WI38 (cell line): ENCODE results near the gene USP2.

ENCODE experiments used
- H3K4me3 ChIP-seq: 2 replicates; pipeline ENCODE4 v1.5.1; 2011; ENCODE audit warnings: low read depth, mild to moderate bottlenecking, control low read depth, low read length
- TF ChIP-seq, protein P1 (sequence below): IDR thresholded peaks from 2 replicates; pipeline ENCODE4 v1.5.1; 2012; ENCODE audit warnings: low read depth, mild to moderate bottlenecking, control low read depth, low read length

USP2 gene

GRCh38 chr11:119422809-119423508, 41.5 kb upstream of the USP2 start, which contains the start of gene THY1:
THY1 (minus strand) TSS chr11:119423172; CDS start chr11:119420905, 2,267 bp downstream.
- TF ChIP-seq, protein P1, sequence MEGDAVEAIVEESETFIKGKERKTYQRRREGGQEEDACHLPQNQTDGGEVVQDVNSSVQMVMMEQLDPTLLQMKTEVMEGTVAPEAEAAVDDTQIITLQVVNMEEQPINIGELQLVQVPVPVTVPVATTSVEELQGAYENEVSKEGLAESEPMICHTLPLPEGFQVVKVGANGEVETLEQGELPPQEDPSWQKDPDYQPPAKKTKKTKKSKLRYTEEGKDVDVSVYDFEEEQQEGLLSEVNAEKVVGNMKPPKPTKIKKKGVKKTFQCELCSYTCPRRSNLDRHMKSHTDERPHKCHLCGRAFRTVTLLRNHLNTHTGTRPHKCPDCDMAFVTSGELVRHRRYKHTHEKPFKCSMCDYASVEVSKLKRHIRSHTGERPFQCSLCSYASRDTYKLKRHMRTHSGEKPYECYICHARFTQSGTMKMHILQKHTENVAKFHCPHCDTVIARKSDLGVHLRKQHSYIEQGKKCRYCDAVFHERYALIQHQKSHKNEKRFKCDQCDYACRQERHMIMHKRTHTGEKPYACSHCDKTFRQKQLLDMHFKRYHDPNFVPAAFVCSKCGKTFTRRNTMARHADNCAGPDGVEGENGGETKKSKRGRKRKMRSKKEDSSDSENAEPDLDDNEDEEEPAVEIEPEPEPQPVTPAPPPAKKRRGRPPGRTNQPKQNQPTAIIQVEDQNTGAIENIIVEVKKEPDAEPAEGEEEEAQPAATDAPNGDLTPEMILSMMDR, result no peak
- H3K4me3 ChIP-seq, result peak within 1 kb of the TSS; percentile 76

DNA sequence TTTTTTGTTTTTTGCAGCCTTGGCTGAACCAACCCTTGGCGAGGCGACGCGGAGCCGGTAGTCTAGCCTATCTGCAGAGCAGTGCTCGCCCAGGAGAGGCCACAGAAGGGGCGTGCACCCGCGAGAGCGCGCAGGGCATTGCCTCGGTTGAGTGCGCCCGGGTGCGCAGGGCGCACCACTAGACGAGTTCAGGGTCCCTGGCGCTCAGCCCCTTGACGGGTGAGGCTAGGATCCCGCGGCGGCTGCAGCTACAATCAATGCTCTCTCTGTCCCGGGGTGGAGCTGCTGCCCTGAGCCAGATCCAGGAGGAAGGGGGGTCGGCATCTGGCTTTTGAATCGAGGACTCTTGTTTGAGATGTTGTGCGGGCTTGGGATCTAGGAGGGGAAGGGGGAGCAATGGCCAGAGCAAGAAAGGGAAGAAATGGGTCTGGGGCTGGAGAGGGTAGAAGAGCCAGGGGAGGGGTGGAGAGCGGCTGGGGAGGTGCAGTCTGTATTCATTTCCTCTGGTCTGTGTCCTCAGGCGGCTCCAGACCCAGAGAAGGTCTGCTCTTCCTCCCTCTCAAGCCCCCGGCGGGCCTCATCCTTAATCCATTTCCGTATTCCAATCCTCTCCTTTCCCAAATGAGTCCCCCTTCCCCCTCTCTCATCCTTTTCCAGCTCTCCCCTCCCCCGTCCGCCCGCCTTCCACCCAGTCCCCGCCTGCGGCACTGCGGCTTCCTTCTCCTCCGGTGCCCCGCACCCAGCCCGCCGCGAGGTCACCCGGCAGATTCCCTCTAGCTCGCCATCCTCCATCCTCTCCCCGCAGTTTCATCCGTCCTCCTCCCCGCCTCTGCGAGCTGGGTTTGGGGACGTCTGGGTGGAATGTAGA, 40.7 kb upstream of the USP2 start:
- peak overlapping the region; percentile 76 for H3K4me3 ChIP-seq
- TF ChIP-seq, protein P1, result no peak

GRCh38 chr11:119421351-119421750, 39.9 kb upstream of the USP2 start:
- peak overlapping the region; percentile 76 for H3K4me3 ChIP-seq
- TF ChIP-seq, protein P1, result no peak

DNA sequence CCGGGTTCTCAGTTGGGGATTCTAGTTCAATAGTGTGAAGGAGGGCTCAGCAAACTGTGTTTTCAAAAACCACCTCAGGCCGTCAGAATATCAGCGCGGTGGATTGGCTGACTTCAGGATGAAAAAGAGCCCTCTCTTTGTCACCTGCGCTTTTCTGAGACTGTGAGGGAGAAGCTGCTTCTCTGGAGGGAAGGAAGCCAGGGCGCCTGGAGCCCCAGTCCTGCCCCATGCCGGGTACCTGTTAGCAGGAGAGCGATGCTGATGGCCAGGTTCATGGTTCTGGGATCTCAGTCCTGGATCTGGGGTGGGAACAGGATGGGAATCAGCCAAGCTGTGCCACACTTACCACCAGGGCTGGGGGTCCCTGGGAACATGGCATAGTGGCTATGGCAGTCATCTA, 39.1 kb upstream of the USP2 start:
- TF ChIP-seq, protein P1, result no peak
- peak overlapping the region; percentile 76 for H3K4me3 ChIP-seq

- TF ChIP-seq, protein P1, result no peak
- no peak overlapping the region for H3K4me3 ChIP-seq
These were observed 38.5 kb upstream of the USP2 start for GRCh38 chr11:119419834-119420492.

DNA sequence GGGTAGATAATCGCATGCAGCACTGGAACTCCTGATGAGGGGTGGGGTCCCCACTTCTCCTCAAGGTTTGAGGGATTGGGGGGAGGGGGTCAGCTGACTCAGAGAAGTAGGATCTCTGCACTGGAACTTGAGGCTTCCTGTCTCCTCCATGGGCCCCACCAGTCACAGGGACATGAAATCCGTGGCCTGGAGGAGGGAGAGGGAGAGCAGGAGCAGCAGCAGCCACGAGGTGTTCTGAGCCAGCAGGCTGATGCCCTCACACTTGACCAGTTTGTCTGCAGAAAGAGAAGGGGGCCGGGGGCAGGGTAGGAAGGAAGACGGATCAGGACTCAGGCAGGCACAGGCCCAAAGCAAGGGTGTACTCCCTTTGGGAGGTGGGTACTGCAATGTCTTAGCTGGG, 37.8 kb upstream of the USP2 start:
- no peak overlapping the region for H3K4me3 ChIP-seq
- TF ChIP-seq, protein P1, result no peak
